Amniotic stem cell (primary cell): Measurements from ENCODE around the gene SSUH2.
"Not testable (repeated sequence)": the region's sequence is repeated elsewhere in the genome, so short reads cannot be mapped to it uniquely, and the experiment has no call there.

Experiments
- DNase-seq: peaks from one replicate; lab custom pipeline; 2025; lab: John Stamatoyannopoulos, UW

The SSUH2 gene

GRCh38 chr3:8580434-8580833, 64.2 kb downstream of the SSUH2 start:
- DNase-seq = not testable (repeated sequence)

GRCh38 chr3:8579943-8580342, 64.7 kb downstream of the SSUH2 start:
- no peak for DNase-seq

- no peak for DNase-seq
These were observed 65.5 kb downstream of the SSUH2 start for GRCh38 chr3:8579096-8579495.

- DNase-seq = no peak
These were observed 66.3 kb downstream of the SSUH2 start for GRCh38 chr3:8578282-8578681.

GRCh38 chr3:8576841-8577571, 67.6 kb downstream of the SSUH2 start:
- no peak for DNase-seq

- DNase-seq = no peak
These were observed 68.2 kb downstream of the SSUH2 start for GRCh38 chr3:8576436-8576835.

- DNase-seq = no peak
These were observed 69.1 kb downstream of the SSUH2 start for GRCh38 chr3:8575364-8576104.

GRCh38 chr3:8574670-8575322, 69.8 kb downstream of the SSUH2 start:
- DNase-seq = no peak

GRCh38 chr3:8574040-8574669, 70.4 kb downstream of the SSUH2 start:
- DNase-seq = no peak

- no peak for DNase-seq
These were observed 71.2 kb downstream of the SSUH2 start for GRCh38 chr3:8573342-8573926.

GRCh38 chr3:8571256-8571655, 73.3 kb downstream of the SSUH2 start:
- DNase-seq = no peak
